GM21390 (cell line): Measurements from ENCODE around the gene SIVA1.

Experiments
- ATAC-seq: cut with Tn5 transposase; IDR thresholded peaks from one replicate; pipeline ENCODE4 v1.9.1; 2021; ENCODE audit not compliant: unreplicated experiment

SIVA1 gene

GRCh38 chr14:104795781-104796686 is 43.1 kb downstream of the SIVA1 start:
- peak; percentile 32 for ATAC-seq

GRCh38 chr14:104796687-104797081 is 43.7 kb downstream of the SIVA1 start:
- no peak for ATAC-seq

- no peak for ATAC-seq
Measured at GRCh38 chr14:104797115-104798044, 44.4 kb downstream of the SIVA1 start.

GRCh38 chr14:104798300-104799243 is 45.6 kb downstream of the SIVA1 start:
- ATAC-seq = no peak

GRCh38 chr14:104799244-104800014 is 46.5 kb downstream of the SIVA1 start:
- no peak for ATAC-seq

GRCh38 chr14:104800015-104800770 is 47.2 kb downstream of the SIVA1 start:
- ATAC-seq = peak; percentile 46

GRCh38 chr14:104800771-104801519 is 48.0 kb downstream of the SIVA1 start, which contains the start of gene ZBTB42:
Gene ZBTB42, plus strand, starts transcription at chr14:104801101. Its CDS starts 97 bp downstream, at chr14:104801198.
- peak; percentile 37 for ATAC-seq

GRCh38 chr14:104801520-104802393 is 48.8 kb downstream of the SIVA1 start:
- no peak for ATAC-seq

GRCh38 chr14:104802394-104803184 is 49.6 kb downstream of the SIVA1 start:
- ATAC-seq = no peak

GRCh38 chr14:104803280-104803911 is 50.4 kb downstream of the SIVA1 start:
- no peak for ATAC-seq

- ATAC-seq = no peak
Measured at GRCh38 chr14:104803912-104804410, 51.0 kb downstream of the SIVA1 start.

GRCh38 chr14:104804481-104805325 is 51.8 kb downstream of the SIVA1 start:
- no peak for ATAC-seq

GRCh38 chr14:104805326-104805678 is 52.4 kb downstream of the SIVA1 start:
- no peak for ATAC-seq

- no peak for ATAC-seq
Measured at GRCh38 chr14:104805941-104806624, 53.1 kb downstream of the SIVA1 start.
